Loucy (cell line): ENCODE results near the gene TSHZ2.

ENCODE experiments used
- EZH2phosphoT487 ChIP-seq: fragments of 200-600 bp; IDR thresholded peaks from 2 replicates; pipeline ENCODE4 v1.6.1; 2018; ENCODE audit warnings: antibody characterized with exemption, mild to moderate bottlenecking, moderate library complexity, borderline replicate concordance
- TF ChIP-seq, protein P1 (sequence below): fragments of 200-600 bp; sonication (generic); conservative IDR thresholded peaks from 2 replicates; pipeline ENCODE4 v1.5.1; 2014; ENCODE audit warnings: mild to moderate bottlenecking, antibody characterized with exemption, low read length

DNA sequence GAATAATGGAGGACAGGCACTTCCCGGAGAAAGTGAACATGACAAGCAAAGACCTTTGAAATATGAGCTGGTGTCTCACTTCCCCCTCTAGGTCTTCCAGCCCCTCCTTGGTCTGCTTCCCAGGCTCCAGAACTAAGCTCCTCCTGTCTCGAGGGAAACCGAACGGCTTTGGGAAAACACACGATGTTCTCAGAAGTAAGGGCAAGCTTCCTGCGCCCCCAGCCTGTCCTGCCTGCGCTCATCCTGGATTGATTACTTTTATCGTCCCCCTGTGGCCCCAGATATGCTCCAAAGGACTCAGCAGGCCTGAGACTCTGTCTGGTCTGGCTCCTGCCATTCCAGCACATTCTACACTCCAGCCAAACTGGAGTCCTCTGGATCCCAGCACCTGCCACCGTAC is 538.1 kb downstream of the TSHZ2 start:
- TF ChIP-seq, protein P1, sequence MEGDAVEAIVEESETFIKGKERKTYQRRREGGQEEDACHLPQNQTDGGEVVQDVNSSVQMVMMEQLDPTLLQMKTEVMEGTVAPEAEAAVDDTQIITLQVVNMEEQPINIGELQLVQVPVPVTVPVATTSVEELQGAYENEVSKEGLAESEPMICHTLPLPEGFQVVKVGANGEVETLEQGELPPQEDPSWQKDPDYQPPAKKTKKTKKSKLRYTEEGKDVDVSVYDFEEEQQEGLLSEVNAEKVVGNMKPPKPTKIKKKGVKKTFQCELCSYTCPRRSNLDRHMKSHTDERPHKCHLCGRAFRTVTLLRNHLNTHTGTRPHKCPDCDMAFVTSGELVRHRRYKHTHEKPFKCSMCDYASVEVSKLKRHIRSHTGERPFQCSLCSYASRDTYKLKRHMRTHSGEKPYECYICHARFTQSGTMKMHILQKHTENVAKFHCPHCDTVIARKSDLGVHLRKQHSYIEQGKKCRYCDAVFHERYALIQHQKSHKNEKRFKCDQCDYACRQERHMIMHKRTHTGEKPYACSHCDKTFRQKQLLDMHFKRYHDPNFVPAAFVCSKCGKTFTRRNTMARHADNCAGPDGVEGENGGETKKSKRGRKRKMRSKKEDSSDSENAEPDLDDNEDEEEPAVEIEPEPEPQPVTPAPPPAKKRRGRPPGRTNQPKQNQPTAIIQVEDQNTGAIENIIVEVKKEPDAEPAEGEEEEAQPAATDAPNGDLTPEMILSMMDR: no peak
- no peak for TF ChIP-seq EZH2phosphoT487
